Measurements from ENCODE around the gene NOM1.

Gene NOM1

GRCh38 chr7:157004521-157005455 lies 55.3 kb downstream of the NOM1 start:
- Mint-ChIP-seq H3K27ac (no peak overlapping the region), H3K4me1 (peaks cover 34% of the 10 kb centered on the region), H3K9me3 (no peaks in the 10 kb centered on the region), H3K27me3 (peaks cover 94% of the 10 kb centered on the region), H3K4me3 (peak overlapping the region; percentile 15), H3K36me3 (no peaks in the 10 kb centered on the region)
- no peak for ATAC-seq

GRCh38 chr7:157005456-157006204 lies 56.1 kb downstream of the NOM1 start:
- peaks cover 86% of the 10 kb centered on the region for H3K27me3 Mint-ChIP-seq
- H3K4me1 Mint-ChIP-seq = peaks cover 26% of the 10 kb centered on the region
- no peak overlapping the region for H3K27ac Mint-ChIP-seq
- no peak for ATAC-seq
- H3K4me3 Mint-ChIP-seq = no peak overlapping the region
- no peaks in the 10 kb centered on the region for H3K9me3 Mint-ChIP-seq
- no peaks in the 10 kb centered on the region for H3K36me3 Mint-ChIP-seq

GRCh38 chr7:157006205-157006747 lies 56.8 kb downstream of the NOM1 start:
- no peak for ATAC-seq
- no peak overlapping the region for H3K27ac Mint-ChIP-seq
- no peaks in the 10 kb centered on the region for H3K36me3 Mint-ChIP-seq
- H3K4me1 Mint-ChIP-seq = peaks cover 21% of the 10 kb centered on the region
- peaks cover 85% of the 10 kb centered on the region for H3K27me3 Mint-ChIP-seq
- H3K4me3 Mint-ChIP-seq = no peak overlapping the region
- H3K9me3 Mint-ChIP-seq = no peaks in the 10 kb centered on the region

GRCh38 chr7:157006829-157007469 lies 57.4 kb downstream of the NOM1 start:
- peaks cover 28% of the 10 kb centered on the region for H3K4me1 Mint-ChIP-seq

GRCh38 chr7:157007470-157008066 lies 58.1 kb downstream of the NOM1 start:
- H3K4me3 Mint-ChIP-seq = no peak overlapping the region
- H3K9me3 Mint-ChIP-seq = no peaks in the 10 kb centered on the region
- H3K4me1 Mint-ChIP-seq = peaks cover 29% of the 10 kb centered on the region
- ATAC-seq = no peak
- no peaks in the 10 kb centered on the region for H3K36me3 Mint-ChIP-seq
- H3K27me3 Mint-ChIP-seq = peaks cover 85% of the 10 kb centered on the region
- no peak overlapping the region for H3K27ac Mint-ChIP-seq

More at GRCh38 chr7:157006829-157007469, 57.4 kb downstream of the NOM1 start:
- ATAC-seq = no peak
- Mint-ChIP-seq H3K9me3 (no peaks in the 10 kb centered on the region), H3K27ac (no peak overlapping the region), H3K36me3 (no peaks in the 10 kb centered on the region), H3K4me3 (no peak overlapping the region), H3K27me3 (peaks cover 85% of the 10 kb centered on the region)

GRCh38 chr7:157008206-157009169 lies 59.0 kb downstream of the NOM1 start:
- Mint-ChIP-seq H3K27me3 (peaks cover 86% of the 10 kb centered on the region), H3K4me3 (no peak overlapping the region), H3K9me3 (no peaks in the 10 kb centered on the region), H3K4me1 (peaks cover 28% of the 10 kb centered on the region), H3K27ac (no peak overlapping the region), H3K36me3 (no peaks in the 10 kb centered on the region)
- no peak for ATAC-seq

- H3K4me3 Mint-ChIP-seq = peak overlapping the region; percentile 77
- H3K9me3 Mint-ChIP-seq = no peaks in the 10 kb centered on the region
- H3K36me3 Mint-ChIP-seq = no peaks in the 10 kb centered on the region
- H3K27ac Mint-ChIP-seq = peak overlapping the region; percentile 19
- H3K27me3 Mint-ChIP-seq = peaks cover 86% of the 10 kb centered on the region
- no peak for ATAC-seq
- peaks cover 24% of the 10 kb centered on the region for H3K4me1 Mint-ChIP-seq
These were observed 59.8 kb downstream of the NOM1 start for GRCh38 chr7:157009170-157009777.

GRCh38 chr7:157009778-157010587 lies 60.5 kb downstream of the NOM1 start:
- peak; percentile 6 for ATAC-seq
- Mint-ChIP-seq H3K4me3 (peak overlapping the region; percentile 77), H3K27me3 (peaks cover 86% of the 10 kb centered on the region), H3K4me1 (peaks cover 19% of the 10 kb centered on the region), H3K36me3 (no peaks in the 10 kb centered on the region), H3K27ac (peak overlapping the region; percentile 19), H3K9me3 (no peaks in the 10 kb centered on the region)

- H3K9me3 Mint-ChIP-seq = no peaks in the 10 kb centered on the region
- peaks cover 90% of the 10 kb centered on the region for H3K27me3 Mint-ChIP-seq
- peaks cover 18% of the 10 kb centered on the region for H3K4me1 Mint-ChIP-seq
- peak; percentile 72 for ATAC-seq
- peak within 1 kb of the TSS; percentile 77 for H3K4me3 Mint-ChIP-seq
- H3K36me3 Mint-ChIP-seq = no peaks in the 10 kb centered on the region
- peak within 1 kb of the TSS; percentile 19 for H3K27ac Mint-ChIP-seq
These were observed 61.2 kb downstream of the NOM1 start, which contains the start of gene MNX1 for GRCh38 chr7:157010588-157011332. Gene MNX1, minus strand, starts transcription at chr7:157010663. Its CDS starts 313 bp downstream, at chr7:157010350.

GRCh38 chr7:157011333-157012112 lies 62.0 kb downstream of the NOM1 start:
- peaks cover 90% of the 10 kb centered on the region for H3K27me3 Mint-ChIP-seq
- peaks cover 25% of the 10 kb centered on the region for H3K4me1 Mint-ChIP-seq
- H3K9me3 Mint-ChIP-seq = no peaks in the 10 kb centered on the region
- H3K36me3 Mint-ChIP-seq = no peaks in the 10 kb centered on the region
- peak overlapping the region; percentile 57 for H3K4me3 Mint-ChIP-seq
- H3K27ac Mint-ChIP-seq = no peak overlapping the region
- ATAC-seq = no peak

GRCh38 chr7:157012113-157012547 lies 62.6 kb downstream of the NOM1 start:
- Mint-ChIP-seq H3K27ac (no peak overlapping the region), H3K27me3 (peaks cover 90% of the 10 kb centered on the region), H3K4me3 (no peak overlapping the region), H3K9me3 (no peaks in the 10 kb centered on the region), H3K36me3 (no peaks in the 10 kb centered on the region), H3K4me1 (peaks cover 30% of the 10 kb centered on the region)
- no peak for ATAC-seq

- peaks cover 89% of the 10 kb centered on the region for H3K27me3 Mint-ChIP-seq
- no peaks in the 10 kb centered on the region for H3K9me3 Mint-ChIP-seq
- H3K36me3 Mint-ChIP-seq = no peaks in the 10 kb centered on the region
- H3K4me3 Mint-ChIP-seq = no peak overlapping the region
- H3K27ac Mint-ChIP-seq = no peak overlapping the region
- peaks cover 34% of the 10 kb centered on the region for H3K4me1 Mint-ChIP-seq
- no peak for ATAC-seq
These were observed 63.6 kb downstream of the NOM1 start for GRCh38 chr7:157013101-157013500.

Data from stimulated activated memory B cell treated with anti-CD40 and anti-IgM and Interleukin-4, amounts not matched to agents 10 μg/mL and 1 μg/mL and 100 μg/mL, for 72 hours (primary cell).